Peyer's patch (tissue), 4 donors: ENCODE data around the gene PRKAG3. TPM values are rescaled to one million over a fixed set of nuclear protein-coding genes. Genes with fewer than 3 reads are reported as not detected.

Source experiments
- DNase-seq, 3 donors: peaks; one replicate each; pipeline ENCODE4 v3.0.0-alpha.2; 2017 to 2019
- H3K27ac ChIP-seq, 4 donors: fragments of 200-600 bp; sonication (generic); one replicate each; pipeline ENCODE4 v1.5.1; 2016 to 2019
- H3K27me3 ChIP-seq, 2 donors: fragments of 200-600 bp; sonication (generic); one replicate each; pipeline ENCODE4 v1.5.1; 2019
- H3K36me3 ChIP-seq, 3 donors: fragments of 200-600 bp; sonication (generic); one replicate each; pipeline ENCODE4 v1.5.1; 2016 to 2019
- H3K4me1 ChIP-seq, 4 donors: fragments of 200-600 bp; sonication (generic); one replicate each; pipeline ENCODE4 v1.5.1; 2016 to 2019
- H3K4me3 ChIP-seq, 4 donors: fragments of 200-600 bp; sonication (generic); 1 replicate in 3 of 4; 2 replicates in 1 of 4; pipeline ENCODE4 v1.5.1; 2016 to 2019; ENCODE audit warnings: mild to moderate bottlenecking in 1 of 4
- H3K9me3 ChIP-seq, 4 donors: fragments of 200-600 bp; sonication (generic); one replicate each; pipeline ENCODE4 v1.5.1; 2016 to 2019; ENCODE audit warnings: mild to moderate bottlenecking in 1 of 4
- POLR2A ChIP-seq, 2 donors: fragments of 450-650 bp; IDR thresholded peaks; one replicate each; pipeline ENCODE4 v1.5.1; 2017; ENCODE audit warnings: antibody characterized with exemption in 2 of 2, mild to moderate bottlenecking in 2 of 2, moderate library complexity in 2 of 2
- total RNA-seq, 4 donors: library from RNA; depleted of rRNA; stranded (reverse); fragments of >200 nt; gene quantifications; one replicate each; pipeline ENCODE4 v1.1.0, GENCODE V29; 2016
- TF ChIP-seq, protein P1 (sequence below), 6 experiments: fragments of 450-650 bp in 4 of 6; fragments of 200-600 bp in 2 of 6; sonication (generic) in 1 of 6; IDR thresholded peaks; one replicate each; pipeline ENCODE4 v1.5.1; 2017 to 2019; ENCODE audit warnings: antibody characterized with exemption in 6 of 6, mild to moderate bottlenecking in 3 of 6, moderate library complexity in 1 of 6

The PRKAG3 gene
- total RNA-seq, 4 donors from 2014 or later: not detected

DNA sequence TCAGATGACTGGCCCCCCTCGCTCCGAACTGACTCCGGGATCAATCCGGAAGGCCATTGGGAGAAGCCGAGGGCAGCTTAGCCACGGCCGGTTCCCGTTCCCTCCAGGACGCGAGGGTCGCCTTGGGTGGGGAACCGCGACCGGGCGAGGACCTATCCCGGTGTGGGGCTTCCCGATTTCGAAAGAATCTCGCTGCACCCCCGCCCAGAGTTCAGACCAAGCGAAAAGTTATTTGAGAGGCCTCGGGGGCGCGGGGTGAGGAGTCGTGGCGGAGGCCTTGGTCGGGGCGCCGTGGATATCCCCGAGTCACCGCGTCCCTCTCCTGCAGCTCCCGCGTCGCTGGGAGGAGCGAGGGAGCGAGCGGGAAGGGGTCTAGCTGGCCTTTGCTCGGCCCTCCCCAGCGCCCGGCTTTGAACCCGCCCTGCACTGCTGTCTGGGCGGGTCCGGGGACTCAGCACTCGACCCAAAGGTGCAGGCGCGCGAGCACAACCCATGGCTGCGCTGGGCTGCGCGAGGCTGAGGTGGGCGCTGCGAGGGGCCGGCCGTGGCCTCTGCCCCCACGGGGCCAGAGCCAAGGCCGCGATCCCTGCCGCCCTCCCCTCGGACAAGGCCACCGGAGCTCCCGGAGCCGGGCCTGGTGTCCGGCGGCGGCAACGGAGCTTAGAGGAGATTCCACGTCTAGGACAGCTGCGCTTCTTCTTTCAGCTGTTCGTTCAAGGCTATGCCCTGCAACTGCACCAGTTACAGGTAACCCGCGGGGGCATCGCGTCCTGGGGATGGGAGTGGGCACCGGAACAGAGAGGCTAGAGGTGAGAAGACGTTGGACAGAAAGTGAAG lies 49.7 kb downstream of the PRKAG3 start, which contains the start of gene CYP27A1:
Gene CYP27A1 (plus strand): TSS at position 457 of the 837 bp plus-strand sequence. CDS start 36 bp downstream, at position 493.
- no peaks in the 10 kb centered on the region for H3K27me3 ChIP-seq
- H3K36me3 ChIP-seq: no peaks in the 10 kb centered on the region
- H3K4me3 ChIP-seq: peak within 1 kb of the TSS; percentile 29 to 90 (median 70)
- peak in 2 of 3 donors; percentile 81 to 90 for DNase-seq
- peak within 1 kb of the TSS; percentile 59 to 95 (median 90) for H3K27ac ChIP-seq
- peaks cover 0 to 16% (median 0%) of the 10 kb centered on the region in 4 donors for H3K4me1 ChIP-seq
- TF ChIP-seq POLR2A (IDR thresholded peaks at IDR 0.05): peak; percentile 78 to 84
- TF ChIP-seq, protein P1, sequence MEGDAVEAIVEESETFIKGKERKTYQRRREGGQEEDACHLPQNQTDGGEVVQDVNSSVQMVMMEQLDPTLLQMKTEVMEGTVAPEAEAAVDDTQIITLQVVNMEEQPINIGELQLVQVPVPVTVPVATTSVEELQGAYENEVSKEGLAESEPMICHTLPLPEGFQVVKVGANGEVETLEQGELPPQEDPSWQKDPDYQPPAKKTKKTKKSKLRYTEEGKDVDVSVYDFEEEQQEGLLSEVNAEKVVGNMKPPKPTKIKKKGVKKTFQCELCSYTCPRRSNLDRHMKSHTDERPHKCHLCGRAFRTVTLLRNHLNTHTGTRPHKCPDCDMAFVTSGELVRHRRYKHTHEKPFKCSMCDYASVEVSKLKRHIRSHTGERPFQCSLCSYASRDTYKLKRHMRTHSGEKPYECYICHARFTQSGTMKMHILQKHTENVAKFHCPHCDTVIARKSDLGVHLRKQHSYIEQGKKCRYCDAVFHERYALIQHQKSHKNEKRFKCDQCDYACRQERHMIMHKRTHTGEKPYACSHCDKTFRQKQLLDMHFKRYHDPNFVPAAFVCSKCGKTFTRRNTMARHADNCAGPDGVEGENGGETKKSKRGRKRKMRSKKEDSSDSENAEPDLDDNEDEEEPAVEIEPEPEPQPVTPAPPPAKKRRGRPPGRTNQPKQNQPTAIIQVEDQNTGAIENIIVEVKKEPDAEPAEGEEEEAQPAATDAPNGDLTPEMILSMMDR (IDR thresholded peaks at IDR 0.05): no peak
- H3K9me3 ChIP-seq: peaks cover 0 to 2% (median 0%) of the 10 kb centered on the region in 4 donors

- H3K27ac ChIP-seq: peak overlapping the region; percentile 59 to 95 (median 90)
- DNase-seq: no peak
- peak overlapping the region; percentile 29 to 90 (median 70) for H3K4me3 ChIP-seq
- TF ChIP-seq POLR2A (IDR thresholded peaks at IDR 0.05): peak in 1 of 2 donors; percentile 34
- TF ChIP-seq, protein P1 (IDR thresholded peaks at IDR 0.05): no peak
- H3K4me1 ChIP-seq: peaks cover 0 to 16% (median 0%) of the 10 kb centered on the region in 4 donors
- H3K9me3 ChIP-seq: peaks cover 0 to 2% (median 0%) of the 10 kb centered on the region in 4 donors
- H3K36me3 ChIP-seq: no peaks in the 10 kb centered on the region
- no peaks in the 10 kb centered on the region for H3K27me3 ChIP-seq
Observed at GRCh38 chr2:218780851-218781690, 50.5 kb downstream of the PRKAG3 start.

DNA sequence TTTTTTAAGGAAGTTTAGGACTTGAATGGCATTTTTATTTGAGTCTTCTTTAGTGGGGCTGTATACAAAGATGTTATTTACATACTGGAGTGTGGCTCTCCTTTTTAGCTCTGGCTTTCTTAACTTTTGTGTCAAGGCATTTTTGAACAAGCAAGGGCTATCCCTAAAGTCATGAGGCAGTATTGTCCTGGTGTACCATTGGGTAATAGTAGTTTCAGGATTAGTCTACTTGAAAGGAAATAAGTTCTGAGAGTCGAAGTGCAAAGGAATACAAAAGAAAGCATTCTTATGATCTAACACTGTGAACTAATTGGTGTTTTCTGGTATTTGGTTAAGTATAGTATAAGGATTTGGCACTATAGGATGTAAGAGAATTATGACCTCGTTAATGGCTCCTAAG lies 51.6 kb downstream of the PRKAG3 start:
- no peak for DNase-seq
- TF ChIP-seq POLR2A (IDR thresholded peaks at IDR 0.05): no peak
- TF ChIP-seq, protein P1 (IDR thresholded peaks at IDR 0.05): no peak
- Histone ChIP-seq H3K27ac (no peak overlapping the region), H3K4me1 (peaks cover 0 to 16% (median 0%) of the 10 kb centered on the region in 4 donors), H3K9me3 (peaks cover 0 to 2% (median 0%) of the 10 kb centered on the region in 4 donors), H3K4me3 (no peak overlapping the region), H3K27me3 (no peaks in the 10 kb centered on the region), H3K36me3 (no peaks in the 10 kb centered on the region)

DNA sequence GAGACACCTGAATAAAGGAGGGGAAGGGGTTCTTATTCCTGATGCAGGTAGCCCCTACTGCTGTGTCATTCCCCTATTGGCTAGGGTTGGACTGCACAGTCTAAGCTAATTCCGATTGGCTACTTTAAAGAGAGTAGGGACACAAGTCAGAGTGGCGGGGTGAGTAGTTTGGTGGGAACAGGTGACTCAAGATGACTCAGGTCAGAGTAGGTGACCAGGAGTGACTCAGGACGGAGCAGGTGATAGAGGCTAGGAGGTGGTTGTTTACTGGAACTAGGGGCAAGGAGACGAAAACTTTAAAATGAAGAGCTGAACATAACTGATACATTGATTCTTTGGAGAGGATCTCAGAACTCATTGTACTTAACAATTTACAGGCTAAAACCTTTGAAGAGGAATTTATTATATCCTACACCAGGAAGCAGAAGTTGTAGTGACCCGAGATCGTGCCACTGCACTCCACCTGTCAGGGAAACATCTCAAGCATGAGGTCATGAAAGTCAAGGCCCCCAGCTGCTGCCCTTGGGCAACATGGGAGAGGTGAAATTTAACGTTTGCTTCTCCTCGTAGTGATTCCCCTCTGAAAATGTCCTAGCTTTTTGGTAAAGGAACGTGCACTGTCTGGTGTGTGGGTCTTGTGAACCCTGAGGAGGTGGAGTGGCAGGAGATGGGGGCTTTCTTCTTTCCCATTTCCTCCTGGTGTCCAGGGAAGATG lies 54.2 kb downstream of the PRKAG3 start:
- Histone ChIP-seq H3K27ac (no peak overlapping the region), H3K9me3 (peaks cover 0 to 2% (median 0%) of the 10 kb centered on the region in 4 donors), H3K4me3 (no peak overlapping the region), H3K36me3 (no peaks in the 10 kb centered on the region), H3K4me1 (no peaks in the 10 kb centered on the region), H3K27me3 (no peaks in the 10 kb centered on the region)
- no peak for DNase-seq
- TF ChIP-seq, protein P1 (IDR thresholded peaks at IDR 0.05): no peak
- no peak for TF ChIP-seq POLR2A (IDR thresholded peaks at IDR 0.05)

DNA sequence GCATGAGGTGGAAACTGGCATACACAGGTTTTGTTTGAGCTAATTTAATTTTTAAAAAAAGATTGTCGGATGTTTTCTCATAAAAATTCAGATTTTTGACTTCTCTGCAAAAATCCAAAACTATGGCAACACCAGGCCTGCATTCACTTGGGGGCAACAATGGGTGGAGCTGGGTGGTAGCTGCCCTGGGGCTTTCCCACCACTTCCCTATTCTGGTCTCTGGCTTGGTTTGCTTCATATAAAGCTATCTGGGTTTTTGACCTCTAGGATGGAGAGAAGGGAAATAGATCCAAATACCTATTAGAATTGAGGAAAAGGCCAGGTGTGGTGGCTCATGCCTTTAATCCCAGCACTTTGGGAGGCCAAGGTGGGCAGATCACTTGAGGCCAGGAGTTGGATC lies 55.1 kb downstream of the PRKAG3 start:
- H3K27me3 ChIP-seq: no peaks in the 10 kb centered on the region
- TF ChIP-seq POLR2A (IDR thresholded peaks at IDR 0.05): no peak
- TF ChIP-seq, protein P1 (IDR thresholded peaks at IDR 0.05): no peak
- no peak for DNase-seq
- no peaks in the 10 kb centered on the region for H3K4me1 ChIP-seq
- H3K27ac ChIP-seq: no peak overlapping the region
- peaks cover 0 to 2% (median 0%) of the 10 kb centered on the region in 4 donors for H3K9me3 ChIP-seq
- no peak overlapping the region for H3K4me3 ChIP-seq
- H3K36me3 ChIP-seq: no peaks in the 10 kb centered on the region
